IgD-negative memory B cell (primary cell): Measurements from ENCODE around the gene BMF. TPM values are rescaled to one million over a fixed set of nuclear protein-coding genes. Genes with fewer than 3 reads are reported as not detected.

ENCODE experiments used
- polyA plus RNA-seq: library from polyadenylated mRNA; unstranded; fragments of 300-500 nt; fragmentation: Illumina TruSeq; gene quantifications from one replicate; pipeline ENCODE4 v1.2.3, GENCODE V29; 2021

Gene BMF
- polyA plus RNA-seq, 1 donor from 2014 or later: 5.8 TPM

Other genes starting within 250 kb of the BMF start
- 0.46 TPM for gene GPR176, start 188.6 kb downstream of the BMF start, polyA plus RNA-seq
- 18.1 TPM for gene EIF2AK4, start 174.8 kb downstream of the BMF start, polyA plus RNA-seq
- gene SRP14, start 69.7 kb downstream of the BMF start, polyA plus RNA-seq: 753 TPM
- 0.55 TPM for gene BUB1B, start 52.2 kb upstream of the BMF start, polyA plus RNA-seq
- not detected for gene PAK6, start 130.2 kb upstream of the BMF start, polyA plus RNA-seq
- not detected for gene ANKRD63, start 174.2 kb upstream of the BMF start, polyA plus RNA-seq
- 20.8 TPM for gene PLCB2, start 199.1 kb upstream of the BMF start, polyA plus RNA-seq
- 1.3 TPM for gene INAFM2, start 214.8 kb upstream of the BMF start, polyA plus RNA-seq
- gene CCDC9B, start 232.1 kb upstream of the BMF start, polyA plus RNA-seq: 0.11 TPM
- gene PHGR1, start 242.2 kb upstream of the BMF start, polyA plus RNA-seq: not detected
- gene DISP2, start 249.3 kb upstream of the BMF start, polyA plus RNA-seq: 0.19 TPM